GM12891 (cell line): ENCODE results near the gene FRA10AC1.

Source experiments
- PAX5 ChIP-seq: IDR thresholded peaks from 2 replicates; pipeline ENCODE4 v1.6.1; 2011; ENCODE audit warnings: low read length, moderate library complexity, mild to moderate bottlenecking; ENCODE audit not compliant: insufficient read depth, severe bottlenecking
- POLR2A ChIP-seq: IDR thresholded peaks from 2 replicates; pipeline ENCODE4 v1.6.1; 2011; ENCODE audit warnings: low read depth, low read length, control low read depth
- POLR2AphosphoS5 ChIP-seq: IDR thresholded peaks from 2 replicates; pipeline ENCODE4 v1.6.1; 2011; ENCODE audit warnings: low read depth, low read length, control low read depth
- POU2F2 ChIP-seq: IDR thresholded peaks from 2 replicates; pipeline ENCODE4 v1.6.1; 2011; ENCODE audit warnings: low read depth, mild to moderate bottlenecking, control low read depth, low read length, moderate library complexity
- SPI1 ChIP-seq: IDR thresholded peaks from 2 replicates; pipeline ENCODE4 v1.6.1; 2011; ENCODE audit warnings: low read depth, low read length, control low read depth
- TAF1 ChIP-seq: IDR thresholded peaks from 2 replicates; pipeline ENCODE4 v1.6.1; 2011; ENCODE audit warnings: low read depth, low read length, control low read depth

- no peak for TF ChIP-seq PAX5
- no peak for TF ChIP-seq POLR2A
- TF ChIP-seq POLR2AphosphoS5: no peak
- no peak for TF ChIP-seq TAF1
- TF ChIP-seq SPI1: no peak
- TF ChIP-seq POU2F2: no peak
Measured at GRCh38 chr10:93657757-93658156, 44.6 kb downstream of the FRA10AC1 start.
